Measurements from ENCODE around the gene APOO.
A peak's percentile ranks its signal among the peaks of the same experiment; 100 is the strongest.

APOO gene

GRCh38 chrX:23907111-23907497, 634 bp downstream of the APOO start:
- no peak for DNase-seq (ENCODE audit: low read depth)
- peak overlapping the region; percentile 60 for H3K4me3 ChIP-seq (ENCODE audit: low read depth, low read length)
- in situ Hi-C loops (cut with HindIII; ENCODE audit: low sequenced_read_pairs) = no loop called here
- no peak for TF ChIP-seq CTCF (IDR thresholded peaks at IDR 0.05; ENCODE audit: low read depth, low read length, missing control alignments)

GRCh38 chrX:23904096-23904495, 3.6 kb downstream of the APOO start:
- no peak for TF ChIP-seq CTCF (IDR thresholded peaks at IDR 0.05; ENCODE audit: low read depth, low read length, missing control alignments)
- DNase-seq (ENCODE audit: low read depth) = no peak
- H3K4me3 ChIP-seq (ENCODE audit: low read depth, low read length) = no peak overlapping the region
- in situ Hi-C loops (cut with HindIII; ENCODE audit: low sequenced_read_pairs) = no loop called here

- no peak for TF ChIP-seq CTCF (IDR thresholded peaks at IDR 0.05; ENCODE audit: low read depth, low read length, missing control alignments)
- DNase-seq (ENCODE audit: low read depth) = no peak
- H3K4me3 ChIP-seq (ENCODE audit: low read depth, low read length) = no peak overlapping the region
- in situ Hi-C loops (cut with HindIII; ENCODE audit: low sequenced_read_pairs) = no loop called here
Observed at GRCh38 chrX:23902419-23902818, 5.3 kb downstream of the APOO start.

- in situ Hi-C loops (cut with HindIII; ENCODE audit: low sequenced_read_pairs) = no loop called here
- DNase-seq (ENCODE audit: low read depth) = peak; percentile 60
- peak; percentile 45 for TF ChIP-seq CTCF (IDR thresholded peaks at IDR 0.05; ENCODE audit: low read depth, low read length, missing control alignments)
- H3K4me3 ChIP-seq (ENCODE audit: low read depth, low read length) = no peak overlapping the region
Observed at GRCh38 chrX:23901805-23902204, 5.9 kb downstream of the APOO start.

- H3K4me3 ChIP-seq (ENCODE audit: low read depth, low read length) = no peak overlapping the region
- TF ChIP-seq CTCF (IDR thresholded peaks at IDR 0.05; ENCODE audit: low read depth, low read length, missing control alignments) = no peak
- DNase-seq (ENCODE audit: low read depth) = no peak
- in situ Hi-C loops (cut with HindIII; ENCODE audit: low sequenced_read_pairs) = no loop called here
Observed at GRCh38 chrX:23901060-23901459, 6.7 kb downstream of the APOO start.

- DNase-seq (ENCODE audit: low read depth) = no peak
- no peak for TF ChIP-seq CTCF (IDR thresholded peaks at IDR 0.05; ENCODE audit: low read depth, low read length, missing control alignments)
- in situ Hi-C loops (cut with HindIII; ENCODE audit: low sequenced_read_pairs) = no loop called here
- H3K4me3 ChIP-seq (ENCODE audit: low read depth, low read length) = no peak overlapping the region
Observed at GRCh38 chrX:23900220-23900797, 7.4 kb downstream of the APOO start.
